AG04449 (cell line): ENCODE results near the gene DVL1.

Experiments used
- CTCF ChIA-PET: fragments of 350-600 bp; formaldehyde crosslinking; extraction: SDS; loops from one replicate; lab custom pipeline; 2021; ENCODE audit warnings: antibody characterized with exemption; lab: Yijun Ruan, JAX
- POLR2A ChIA-PET: fragments of 400-600, 350-600 bp; formaldehyde crosslinking; extraction: SDS; loops from one replicate; lab custom pipeline; 2020; ENCODE audit warnings: antibody characterized with exemption, inconsistent platforms; lab: Yijun Ruan, JAX
- DNase-seq: peaks from one replicate; pipeline ENCODE4 v3.0.0-alpha.2; 2010; ENCODE audit warnings: low read depth, low spot score
- H3K4me3 ChIP-seq: 2 replicates; pipeline ENCODE4 v1.5.1; 2011; ENCODE audit warnings: low read depth, mild to moderate bottlenecking, control low read depth, low read length
- CTCF ChIP-seq: IDR thresholded peaks from one replicate; pipeline ENCODE4 v1.5.1; 2011; ENCODE audit warnings: mild to moderate bottlenecking, moderate library complexity, low read length, control low read depth, inconsistent platforms; ENCODE audit not compliant: insufficient read depth; ENCODE audit errors: missing control alignments

Gene DVL1

DNA sequence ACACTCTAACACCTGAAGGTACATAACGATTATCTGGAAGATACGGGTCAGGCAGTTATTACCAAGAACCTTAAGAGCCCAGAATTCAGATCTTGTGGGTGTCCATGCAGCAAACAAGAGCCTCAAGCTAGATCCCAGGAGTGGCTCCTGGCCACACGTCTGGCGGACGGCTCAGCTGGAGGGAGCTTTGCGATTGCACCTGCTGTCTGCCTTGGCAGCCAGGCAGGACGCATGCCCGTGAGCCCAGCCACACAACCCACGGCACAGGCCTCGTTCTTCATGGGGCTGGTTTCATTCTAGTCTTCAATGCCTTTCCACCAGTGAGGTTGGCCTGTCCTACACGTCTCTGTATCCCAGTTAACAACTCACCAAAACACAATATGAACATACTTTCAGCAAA is 44.2 kb upstream of the DVL1 start:
- no peak overlapping the region for H3K4me3 ChIP-seq
- POLR2A ChIA-PET: interaction anchor here (8.1 kb wide), 1 partner anchor 18 kb away, joined by 36 read pairs; the partner anchor contains the start of gene AURKAIP1
- TF ChIP-seq CTCF: no peak
- DNase-seq: no peak
- CTCF ChIA-PET: interaction anchor here (0.7 kb wide), 1 partner anchor 22 kb away, joined by 3 read pairs; no protein-coding TSS in a partner anchor

DNA sequence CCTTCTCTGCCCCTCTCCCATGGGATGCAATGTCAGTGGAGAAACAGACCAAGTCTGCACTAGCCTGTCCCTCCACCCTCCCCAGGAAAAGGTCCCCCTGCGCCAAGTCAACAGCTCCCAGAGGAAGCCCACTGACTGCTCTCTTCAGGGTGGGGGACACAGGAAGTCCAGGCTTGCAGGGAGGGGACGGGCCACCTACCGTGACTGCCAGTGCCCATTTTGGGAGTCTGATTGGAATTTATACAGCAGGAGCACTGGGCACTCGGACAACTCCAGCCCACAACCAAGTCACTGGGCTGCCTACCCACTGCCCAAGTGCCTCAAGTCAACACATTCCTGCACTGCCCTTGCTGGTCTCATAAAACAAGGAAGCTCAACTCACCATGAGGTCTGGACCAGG is 43.8 kb upstream of the DVL1 start:
- CTCF ChIA-PET: interaction anchor here (0.7 to 9.9 kb wide), 2 partner anchors 7 to 21 kb away, joined by 3 to 66 read pairs; partner anchors contain the start of gene CCNL2

DNA sequence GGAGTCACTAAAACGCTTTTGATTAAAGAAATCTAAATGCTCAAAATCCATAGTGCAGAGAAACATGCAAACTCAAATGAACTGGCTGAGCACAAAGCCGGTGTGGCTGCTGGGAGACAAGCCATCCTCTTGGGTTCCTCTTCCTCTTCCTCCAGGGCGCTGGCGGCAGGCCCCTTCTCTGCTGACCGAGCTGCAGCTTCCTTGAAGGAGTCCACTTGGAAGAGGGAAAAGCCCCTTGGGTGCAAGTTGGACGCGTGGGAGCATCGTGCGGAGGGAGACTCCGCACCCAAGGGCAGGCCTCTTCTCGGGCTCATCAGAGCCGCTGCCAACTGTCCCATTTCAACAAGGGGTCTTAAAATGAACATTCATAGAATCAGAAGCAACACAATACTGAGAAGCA is 42.0 kb upstream of the DVL1 start:
- POLR2A ChIA-PET: interaction anchor here (0.6 kb wide), 1 partner anchor 16 kb away, joined by 4 read pairs; the partner anchor contains the start of gene AURKAIP1
- no peak overlapping the region for H3K4me3 ChIP-seq
- CTCF ChIA-PET: interaction anchor here (1.1 to 9.9 kb wide), 3 partner anchors 9 to 269 kb away, joined by 3 to 66 read pairs (median 5); partner anchors contain the start of gene CCNL2
- DNase-seq: no peak
- no peak for TF ChIP-seq CTCF

More for the DNA sequence above, 43.8 kb upstream of the DVL1 start:
- H3K4me3 ChIP-seq: no peak overlapping the region
- no peak for DNase-seq
- no peak for TF ChIP-seq CTCF
- POLR2A ChIA-PET: interaction anchor here (8.1 kb wide), 1 partner anchor 17 kb away, joined by 36 read pairs; the partner anchor contains the start of gene AURKAIP1

DNA sequence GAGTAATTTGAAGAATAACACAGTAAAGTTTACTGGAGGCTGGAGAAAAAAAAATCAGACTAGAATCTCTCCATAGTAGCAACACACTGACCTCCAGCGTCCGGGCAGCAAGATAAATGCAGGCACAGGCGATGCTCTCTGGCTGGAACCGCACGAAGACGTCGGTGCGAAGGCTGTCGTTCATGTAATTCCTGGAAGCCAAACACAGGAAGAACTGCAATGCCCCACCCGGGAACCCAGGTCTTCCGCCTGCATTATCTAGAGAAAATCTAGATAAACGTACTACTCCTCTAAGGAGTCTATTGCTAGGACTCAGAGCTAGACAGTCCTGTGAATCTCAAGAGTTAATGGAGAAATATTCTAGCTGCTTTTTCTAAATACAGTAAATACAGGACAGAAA is 41.5 kb upstream of the DVL1 start:
- no peak for TF ChIP-seq CTCF
- ChIA-PET POLR2A (no interaction called here), CTCF (interaction anchor here (9.9 kb wide), 1 partner anchor 10 kb away, joined by 66 read pairs; the partner anchor contains the start of gene CCNL2)
- H3K4me3 ChIP-seq: no peak overlapping the region
- DNase-seq: no peak

DNA sequence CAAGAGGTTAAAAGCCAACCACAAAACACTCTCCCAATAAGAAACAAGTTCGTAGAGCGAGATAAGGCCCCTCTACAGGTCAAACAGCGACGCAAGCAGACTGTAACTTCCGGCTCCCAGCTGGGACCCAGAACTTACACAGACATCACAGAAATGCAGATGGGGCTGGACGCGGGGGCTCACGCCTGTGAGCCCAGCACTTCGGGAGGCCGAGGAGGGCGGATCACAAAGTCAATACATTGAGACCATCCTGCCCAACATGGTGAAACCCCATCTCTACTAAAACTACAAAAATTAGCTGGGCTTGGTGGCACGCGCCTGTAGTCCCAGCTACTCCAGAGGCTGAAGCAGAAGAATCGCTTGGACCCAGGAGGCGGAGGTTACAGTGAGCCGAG is 38.9 kb upstream of the DVL1 start:
- DNase-seq: no peak
- CTCF ChIA-PET: interaction anchor here (1.0 to 9.9 kb wide), 5 partner anchors 10 to 16 kb away, joined by 3 to 66 read pairs (median 3); partner anchors contain the start of genes AURKAIP1 and CCNL2
- no peak overlapping the region for H3K4me3 ChIP-seq
- no peak for TF ChIP-seq CTCF
- POLR2A ChIA-PET: interaction anchor here (1.1 to 2.1 kb wide), 2 partner anchors 11 to 13 kb away, joined by 3 to 7 read pairs; partner anchors contain the start of genes AURKAIP1 and CCNL2
